OCI-LY7 (cell line): Measurements from ENCODE around the gene GZF1. TPM values are rescaled to one million over a fixed set of nuclear protein-coding genes. Genes with fewer than 3 reads are reported as not detected.

ENCODE experiments used
- BruUV-seq: library from RNA; stranded (reverse); fragments of 400-500 nt; replicated peaks from 2 replicates; lab custom pipeline; 2021; lab: Mats Ljungman, UMichigan
- CTCF ChIA-PET: fragments of 300-600 bp; sonication (Branson Sonifier 250); formaldehyde crosslinking; loops from one replicate; lab custom pipeline; 2022; ENCODE audit warnings: antibody characterized with exemption; ENCODE audit not compliant: unreplicated experiment; lab: Charles Lee
- POLR2A ChIA-PET: fragments of 300-600 bp; sonication (Branson Sonifier 250); formaldehyde crosslinking; loops from one replicate; lab custom pipeline; 2022; ENCODE audit warnings: antibody characterized with exemption; lab: Charles Lee
- DNase-seq: peaks from one replicate; pipeline ENCODE4 v3.0.0-alpha.2; 2015; ENCODE audit warnings: low spot score
- H2AFZ ChIP-seq: fragments of 200-600 bp; sonication (generic), shearing (Covaris generic); 2 replicates; pipeline ENCODE4 v1.6.1; 2014; ENCODE audit warnings: mild to moderate bottlenecking, antibody characterized with exemption, low read length, moderate library complexity
- H3K27ac ChIP-seq: fragments of 200-600 bp; sonication (generic); 2 replicates; pipeline ENCODE4 v1.5.1; 2014; ENCODE audit warnings: mixed run types, low read depth, mild to moderate bottlenecking, moderate library complexity, low read length, inconsistent platforms; ENCODE audit not compliant: poor library complexity, severe bottlenecking
- H3K36me3 ChIP-seq: fragments of 200-600 bp; sonication (generic); 2 replicates; pipeline ENCODE4 v1.6.1; 2014; ENCODE audit warnings: mild to moderate bottlenecking, antibody characterized with exemption, low read length, moderate library complexity, mixed read lengths; ENCODE audit not compliant: insufficient read depth
- H3K4me1 ChIP-seq: fragments of 200-600 bp; sonication (generic); 2 replicates; pipeline ENCODE4 v1.5.1; 2014; ENCODE audit warnings: mild to moderate bottlenecking, low read length; ENCODE audit not compliant: insufficient read depth, poor library complexity, severe bottlenecking
- H3K4me2 ChIP-seq: fragments of 200-600 bp; sonication (generic); 2 replicates; pipeline ENCODE4 v1.6.1; 2014; ENCODE audit warnings: mild to moderate bottlenecking, low read length
- H3K4me3 ChIP-seq: fragments of 200-600 bp; sonication (generic); 2 replicates; pipeline ENCODE4 v1.5.1; 2014; ENCODE audit warnings: mild to moderate bottlenecking, low read depth, low read length; ENCODE audit not compliant: poor library complexity, severe bottlenecking
- H3K79me2 ChIP-seq: fragments of 200-600 bp; sonication (generic); 2 replicates; pipeline ENCODE4 v1.6.1; 2016; ENCODE audit warnings: low read depth, mild to moderate bottlenecking, low read length, moderate library complexity, mixed read lengths; ENCODE audit not compliant: insufficient read depth
- H3K9me2 ChIP-seq: fragments of 200-600 bp; sonication (generic); 2 replicates; pipeline ENCODE4 v1.6.1; 2016; ENCODE audit warnings: mild to moderate bottlenecking, low read length, mixed read lengths; ENCODE audit not compliant: insufficient read depth
- H3K9me3 ChIP-seq: fragments of 200-600 bp; sonication (generic); 2 replicates; pipeline ENCODE4 v1.6.1; 2014; ENCODE audit warnings: mild to moderate bottlenecking, mixed run types, low read length, mixed read lengths
- H4K20me1 ChIP-seq: fragments of 200-600 bp; sonication (generic); 2 replicates; pipeline ENCODE4 v1.6.1; 2014; ENCODE audit warnings: mild to moderate bottlenecking, antibody characterized with exemption, low read length, moderate library complexity, mixed read lengths; ENCODE audit not compliant: insufficient read depth
- EZH2phosphoT487 ChIP-seq: fragments of 200-600 bp; sonication (generic); IDR thresholded peaks from 2 replicates; pipeline ENCODE4 v1.6.1; 2018; ENCODE audit warnings: low read depth, borderline replicate concordance, mild to moderate bottlenecking, mixed run types, antibody characterized with exemption, low read length, moderate library complexity, mixed read lengths
- intact Hi-C: fragments of 100-400 bp; cut with micrococcal nuclease; formaldehyde crosslinking; loops from one replicate; pipeline ENCODE4 v1.10.0; 2022; ENCODE audit not compliant: unreplicated experiment
- total RNA-seq, 2 experiments: library from RNA; depleted of rRNA in 1 of 2; stranded (reverse); fragments of >200 nt in 1 of 2; shearing (Covaris generic) in 1 of 2; gene quantifications; 2 replicates each; pipeline ENCODE4 v1.2.3, GENCODE V29; 2014 to 2022
- TF ChIP-seq, protein P1 (sequence below): fragments of 200-600 bp; sonication (generic); conservative IDR thresholded peaks from 2 replicates; pipeline ENCODE4 v1.5.1; 2014; ENCODE audit warnings: mild to moderate bottlenecking, antibody characterized with exemption, low read length, moderate library complexity, mixed read lengths

GZF1 gene
- total RNA-seq, 2 experiments from 2014 or later: 17.1 to 17.7 TPM

- Histone ChIP-seq H3K9me2 (no peaks in the 10 kb centered on the region), H3K79me2 (peaks cover 40% of the 10 kb centered on the region), H3K36me3 (peaks cover 20% of the 10 kb centered on the region), H2AFZ (peak overlapping the region; percentile 86), H3K4me2 (peak overlapping the region; percentile 92), H3K4me3 (peak overlapping the region; percentile 97), H3K27ac (peak overlapping the region; percentile 92), H3K9me3 (no peaks in the 10 kb centered on the region), H4K20me1 (peaks cover 18% of the 10 kb centered on the region), H3K4me1 (peaks cover 22% of the 10 kb centered on the region)
- BruUV-seq: no TSS peak
- intact Hi-C loops: loop anchor here (1.0 kb wide), 2 partner anchors 9 to 72 kb away; partner anchors contain the start of gene NAPB
- TF ChIP-seq EZH2phosphoT487: no peak
- TF ChIP-seq, protein P1, sequence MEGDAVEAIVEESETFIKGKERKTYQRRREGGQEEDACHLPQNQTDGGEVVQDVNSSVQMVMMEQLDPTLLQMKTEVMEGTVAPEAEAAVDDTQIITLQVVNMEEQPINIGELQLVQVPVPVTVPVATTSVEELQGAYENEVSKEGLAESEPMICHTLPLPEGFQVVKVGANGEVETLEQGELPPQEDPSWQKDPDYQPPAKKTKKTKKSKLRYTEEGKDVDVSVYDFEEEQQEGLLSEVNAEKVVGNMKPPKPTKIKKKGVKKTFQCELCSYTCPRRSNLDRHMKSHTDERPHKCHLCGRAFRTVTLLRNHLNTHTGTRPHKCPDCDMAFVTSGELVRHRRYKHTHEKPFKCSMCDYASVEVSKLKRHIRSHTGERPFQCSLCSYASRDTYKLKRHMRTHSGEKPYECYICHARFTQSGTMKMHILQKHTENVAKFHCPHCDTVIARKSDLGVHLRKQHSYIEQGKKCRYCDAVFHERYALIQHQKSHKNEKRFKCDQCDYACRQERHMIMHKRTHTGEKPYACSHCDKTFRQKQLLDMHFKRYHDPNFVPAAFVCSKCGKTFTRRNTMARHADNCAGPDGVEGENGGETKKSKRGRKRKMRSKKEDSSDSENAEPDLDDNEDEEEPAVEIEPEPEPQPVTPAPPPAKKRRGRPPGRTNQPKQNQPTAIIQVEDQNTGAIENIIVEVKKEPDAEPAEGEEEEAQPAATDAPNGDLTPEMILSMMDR: peak; percentile 80
- DNase-seq: no peak
- CTCF ChIA-PET: interaction anchor here (0.5 to 2.5 kb wide), 8 partner anchors 9 to 84 kb away, joined by 3 to 13 read pairs (median 5); partner anchors contain the start of genes GZF1 and NAPB
- POLR2A ChIA-PET: interaction anchor here (0.6 to 2.3 kb wide), 13 partner anchors 9 to 1366 kb away, joined by 3 to 25 read pairs (median 6); partner anchors contain the start of gene NAPB
Observed at GRCh38 chr20:23349338-23350195, 12.4 kb upstream of the GZF1 start.

DNA sequence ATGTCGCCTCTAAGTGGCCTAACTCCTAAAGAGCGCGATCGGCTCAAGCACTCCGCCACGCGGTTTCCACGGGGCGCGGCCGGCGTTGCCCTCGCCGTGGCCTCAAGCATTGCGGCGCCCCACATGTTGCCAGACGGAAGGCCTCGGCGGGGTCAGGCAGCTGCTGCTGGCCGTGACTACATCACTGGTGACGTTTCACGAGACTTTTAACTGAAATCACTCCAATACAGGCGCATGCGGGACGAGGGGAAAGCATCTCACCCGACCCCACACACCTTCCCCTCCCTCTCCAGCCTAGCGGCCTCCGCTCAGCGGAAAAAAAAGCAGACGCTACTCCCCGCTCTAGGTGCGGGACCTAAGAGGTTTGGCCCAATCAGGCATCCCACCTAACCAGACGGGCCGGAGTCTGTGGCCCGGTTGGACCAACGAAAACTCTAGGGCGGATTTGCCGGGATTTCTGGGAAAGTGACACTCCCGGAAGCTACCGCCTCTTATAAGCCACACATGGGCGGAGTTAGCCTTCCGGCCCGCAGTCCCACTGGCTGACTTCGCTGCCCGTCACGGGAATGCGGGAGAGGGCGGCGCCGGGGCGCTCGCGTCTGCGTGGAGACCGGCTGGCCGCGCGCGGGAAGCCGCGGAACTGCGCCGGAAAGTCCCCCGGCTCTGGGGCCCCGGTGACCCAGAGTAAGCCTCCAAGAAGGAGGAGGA lies 11.6 kb upstream of the GZF1 start, which contains the start of gene NXT1:
NXT1 (plus strand) TSS at position 596 of the 708 bp plus-strand sequence. CDS start 3,251 bp downstream, outside the sequence.
- H3K4me2 ChIP-seq: peak within 1 kb of the TSS; percentile 92
- ChIA-PET POLR2A (interaction anchor here (0.6 to 2.3 kb wide), 15 partner anchors 8 to 1366 kb away, joined by 3 to 25 read pairs (median 5); partner anchors contain the start of gene NAPB), CTCF (interaction anchor here (0.5 to 2.5 kb wide), 7 partner anchors 8 to 84 kb away, joined by 3 to 13 read pairs (median 5); partner anchors contain the start of genes GZF1 and NAPB)
- H2AFZ ChIP-seq: peak within 1 kb of the TSS; percentile 86
- H3K36me3 ChIP-seq: peaks cover 28% of the 10 kb centered on the region
- peaks cover 22% of the 10 kb centered on the region for H3K4me1 ChIP-seq
- peaks cover 45% of the 10 kb centered on the region for H3K79me2 ChIP-seq
- peak within 1 kb of the TSS; percentile 97 for H3K4me3 ChIP-seq
- BruUV-seq: TSS peak; percentile 80
- intact Hi-C loops: loop anchor here (1.0 kb wide), 2 partner anchors 8 to 71 kb away; partner anchors contain the start of gene NAPB
- DNase-seq: peak; percentile 97
- peak within 1 kb of the TSS; percentile 92 for H3K27ac ChIP-seq
- no peak for TF ChIP-seq EZH2phosphoT487
- TF ChIP-seq, protein P1: no peak
- H3K9me3 ChIP-seq: no peaks in the 10 kb centered on the region
- no peaks in the 10 kb centered on the region for H3K9me2 ChIP-seq
- H4K20me1 ChIP-seq: peaks cover 18% of the 10 kb centered on the region
